MM.1S (cell line): ENCODE data around the gene HSPG2.

Experiments
- DNase-seq: peaks from one replicate; pipeline ENCODE4 v3.0.0-alpha.2; 2015
- H2AFZ ChIP-seq: fragments of 300-600 bp; sonication (generic); 2 replicates; pipeline ENCODE4 v1.6.0; 2016; ENCODE audit warnings: antibody characterized with exemption, low read length
- H3F3A ChIP-seq: fragments of 300-600 bp; sonication (generic); 2 replicates; pipeline ENCODE4 v1.6.1; 2016; ENCODE audit warnings: mild to moderate bottlenecking, antibody characterized with exemption, low read length, moderate library complexity, mixed read lengths; ENCODE audit not compliant: insufficient read depth
- H3K27ac ChIP-seq: fragments of 300-600 bp; sonication (generic); 2 replicates; pipeline ENCODE4 v1.5.1; 2016; ENCODE audit warnings: mild to moderate bottlenecking, low read length
- H3K27me3 ChIP-seq: fragments of 300-600 bp; sonication (generic); replicated peaks from 2 replicates; pipeline ENCODE4 v1.6.0; 2016; ENCODE audit warnings: low read length; ENCODE audit not compliant: insufficient read depth
- H3K36me3 ChIP-seq: fragments of 300-600 bp; sonication (generic); replicated peaks from 2 replicates; pipeline ENCODE4 v1.6.1; 2016; ENCODE audit warnings: mild to moderate bottlenecking, low read length, mixed read lengths; ENCODE audit not compliant: insufficient read depth
- H3K4me1 ChIP-seq: fragments of 300-600 bp; sonication (generic); 2 replicates; pipeline ENCODE4 v1.6.1; 2016; ENCODE audit warnings: low read length, mixed read lengths
- H3K4me2 ChIP-seq: fragments of 300-600 bp; sonication (generic); 2 replicates; pipeline ENCODE4 v1.6.0; 2016; ENCODE audit warnings: low read depth, low read length
- H3K4me3 ChIP-seq: fragments of 300-600 bp; sonication (generic); 2 replicates; pipeline ENCODE4 v1.5.1; 2016; ENCODE audit warnings: low read length, mixed read lengths
- H3K79me2 ChIP-seq: fragments of 300-600 bp; sonication (generic); 2 replicates; pipeline ENCODE4 v1.6.1; 2016; ENCODE audit warnings: mixed run types, low read length, mixed read lengths
- H3K9ac ChIP-seq: fragments of 300-600 bp; sonication (generic); 2 replicates; pipeline ENCODE4 v1.6.1; 2016; ENCODE audit warnings: low read length, mixed read lengths
- H3K9me2 ChIP-seq: fragments of 300-600 bp; sonication (generic); replicated peaks from 2 replicates; pipeline ENCODE4 v1.6.1; 2016; ENCODE audit warnings: mild to moderate bottlenecking, low read length, mixed read lengths; ENCODE audit not compliant: insufficient read depth
- H3K9me3 ChIP-seq: fragments of 300-600 bp; sonication (generic); replicated peaks from 2 replicates; pipeline ENCODE4 v1.6.1; 2016; ENCODE audit warnings: mild to moderate bottlenecking, low read length, mixed read lengths; ENCODE audit not compliant: insufficient read depth
- H4K20me1 ChIP-seq: fragments of 300-600 bp; sonication (generic); 2 replicates; pipeline ENCODE4 v1.6.1; 2016; ENCODE audit warnings: mild to moderate bottlenecking, low read length, moderate library complexity, mixed read lengths; ENCODE audit not compliant: insufficient read depth
- EZH2 ChIP-seq: fragments of 300-600 bp; sonication (generic); optimal IDR thresholded peaks from 2 replicates; pipeline ENCODE3; 2017; ENCODE audit warnings: low read depth, mild to moderate bottlenecking, antibody characterized with exemption, low read length, mixed read lengths
- EZH2phosphoT487 ChIP-seq: fragments of 300-600 bp; sonication (generic); IDR thresholded peaks from 2 replicates; pipeline ENCODE4 v1.6.1; 2018; ENCODE audit warnings: antibody characterized with exemption, low read length
- TF ChIP-seq, protein P1 (sequence below): fragments of 300-600 bp; sonication (generic); IDR thresholded peaks from 2 replicates; pipeline ENCODE4 v1.5.1; 2016; ENCODE audit warnings: antibody characterized with exemption, low read length, mixed read lengths

Gene HSPG2

GRCh38 chr1:21868482-21868881, 68.6 kb downstream of the HSPG2 start:
- Histone ChIP-seq H3K27me3 (no peaks in the 10 kb centered on the region), H3K36me3 (no peaks in the 10 kb centered on the region)

GRCh38 chr1:21867451-21867996, 69.6 kb downstream of the HSPG2 start:
- Histone ChIP-seq H3K79me2 (no peaks in the 10 kb centered on the region), H3K9me3 (no peaks in the 10 kb centered on the region), H4K20me1 (no peaks in the 10 kb centered on the region), H3K9ac (no peak overlapping the region), H2AFZ (no peak overlapping the region), H3K27me3 (no peaks in the 10 kb centered on the region), H3K9me2 (no peaks in the 10 kb centered on the region), H3K36me3 (no peaks in the 10 kb centered on the region), H3K27ac (peak overlapping the region; percentile 93; the same call in 1 of the 2 replicates), H3K4me1 (peaks cover 32% of the 10 kb centered on the region), H3K4me3 (no peak overlapping the region), H3F3A (peaks cover 17% of the 10 kb centered on the region), H3K4me2 (no peak overlapping the region)
- no peak for TF ChIP-seq EZH2
- TF ChIP-seq EZH2phosphoT487: no peak
- DNase-seq: no peak

More at GRCh38 chr1:21868482-21868881, 68.6 kb downstream of the HSPG2 start:
- H3K9me3 ChIP-seq: no peaks in the 10 kb centered on the region
- no peak overlapping the region for H3K9ac ChIP-seq
- H3K4me3 ChIP-seq: no peak overlapping the region
- no peak overlapping the region for H3K27ac ChIP-seq
- H3K4me2 ChIP-seq: no peak overlapping the region
- no peaks in the 10 kb centered on the region for H3K9me2 ChIP-seq
- no peak for DNase-seq
- no peak for TF ChIP-seq EZH2phosphoT487
- TF ChIP-seq, protein P1, sequence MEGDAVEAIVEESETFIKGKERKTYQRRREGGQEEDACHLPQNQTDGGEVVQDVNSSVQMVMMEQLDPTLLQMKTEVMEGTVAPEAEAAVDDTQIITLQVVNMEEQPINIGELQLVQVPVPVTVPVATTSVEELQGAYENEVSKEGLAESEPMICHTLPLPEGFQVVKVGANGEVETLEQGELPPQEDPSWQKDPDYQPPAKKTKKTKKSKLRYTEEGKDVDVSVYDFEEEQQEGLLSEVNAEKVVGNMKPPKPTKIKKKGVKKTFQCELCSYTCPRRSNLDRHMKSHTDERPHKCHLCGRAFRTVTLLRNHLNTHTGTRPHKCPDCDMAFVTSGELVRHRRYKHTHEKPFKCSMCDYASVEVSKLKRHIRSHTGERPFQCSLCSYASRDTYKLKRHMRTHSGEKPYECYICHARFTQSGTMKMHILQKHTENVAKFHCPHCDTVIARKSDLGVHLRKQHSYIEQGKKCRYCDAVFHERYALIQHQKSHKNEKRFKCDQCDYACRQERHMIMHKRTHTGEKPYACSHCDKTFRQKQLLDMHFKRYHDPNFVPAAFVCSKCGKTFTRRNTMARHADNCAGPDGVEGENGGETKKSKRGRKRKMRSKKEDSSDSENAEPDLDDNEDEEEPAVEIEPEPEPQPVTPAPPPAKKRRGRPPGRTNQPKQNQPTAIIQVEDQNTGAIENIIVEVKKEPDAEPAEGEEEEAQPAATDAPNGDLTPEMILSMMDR: no peak
- no peak for TF ChIP-seq EZH2
- H3K4me1 ChIP-seq: peaks cover 32% of the 10 kb centered on the region
- H2AFZ ChIP-seq: no peak overlapping the region
- no peaks in the 10 kb centered on the region for H3K79me2 ChIP-seq
- H4K20me1 ChIP-seq: no peaks in the 10 kb centered on the region
- H3F3A ChIP-seq: peaks cover 17% of the 10 kb centered on the region

DNA sequence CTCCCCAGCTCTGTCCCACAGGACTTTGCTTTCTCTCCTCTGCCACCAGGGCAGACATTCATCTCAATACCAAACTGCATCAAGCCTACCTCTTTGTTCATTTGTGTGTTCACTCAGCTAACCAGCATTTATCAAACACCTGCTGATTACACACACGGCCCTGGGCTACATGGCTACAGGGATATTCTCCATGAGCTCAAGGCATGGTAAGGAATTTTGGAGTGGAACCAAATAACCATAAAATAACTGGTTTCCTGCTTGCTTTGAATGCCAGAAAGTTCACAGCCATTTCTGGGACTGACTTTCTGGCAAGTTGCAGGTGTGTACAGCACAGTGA, 70.4 kb downstream of the HSPG2 start:
- Histone ChIP-seq H4K20me1 (no peaks in the 10 kb centered on the region), H3K4me2 (peak overlapping the region; percentile 62; the same call in 1 of the 2 replicates), H3K36me3 (no peaks in the 10 kb centered on the region), H3K9me3 (no peaks in the 10 kb centered on the region), H3K27ac (peak overlapping the region; percentile 93), H2AFZ (peak overlapping the region; percentile 93), H3K27me3 (no peaks in the 10 kb centered on the region), H3K9ac (peak overlapping the region; percentile 59), H3K4me1 (peaks cover 32% of the 10 kb centered on the region), H3F3A (peaks cover 17% of the 10 kb centered on the region), H3K9me2 (no peaks in the 10 kb centered on the region), H3K4me3 (peak overlapping the region; percentile 4; the same call in 1 of the 2 replicates), H3K79me2 (no peaks in the 10 kb centered on the region)
- TF ChIP-seq, protein P1: 0 out of 2 replicates have a peak, but pooled peaks have one; percentile 10
- TF ChIP-seq EZH2phosphoT487: no peak
- no peak for TF ChIP-seq EZH2
- DNase-seq: no peak
